HuH-7.5 (cell line): ENCODE data around the gene TNS3.

Experiments used
- DNase-seq: peaks from one replicate; pipeline ENCODE4 v3.0.0; 2011; ENCODE audit warnings: low spot score

The TNS3 gene

DNA sequence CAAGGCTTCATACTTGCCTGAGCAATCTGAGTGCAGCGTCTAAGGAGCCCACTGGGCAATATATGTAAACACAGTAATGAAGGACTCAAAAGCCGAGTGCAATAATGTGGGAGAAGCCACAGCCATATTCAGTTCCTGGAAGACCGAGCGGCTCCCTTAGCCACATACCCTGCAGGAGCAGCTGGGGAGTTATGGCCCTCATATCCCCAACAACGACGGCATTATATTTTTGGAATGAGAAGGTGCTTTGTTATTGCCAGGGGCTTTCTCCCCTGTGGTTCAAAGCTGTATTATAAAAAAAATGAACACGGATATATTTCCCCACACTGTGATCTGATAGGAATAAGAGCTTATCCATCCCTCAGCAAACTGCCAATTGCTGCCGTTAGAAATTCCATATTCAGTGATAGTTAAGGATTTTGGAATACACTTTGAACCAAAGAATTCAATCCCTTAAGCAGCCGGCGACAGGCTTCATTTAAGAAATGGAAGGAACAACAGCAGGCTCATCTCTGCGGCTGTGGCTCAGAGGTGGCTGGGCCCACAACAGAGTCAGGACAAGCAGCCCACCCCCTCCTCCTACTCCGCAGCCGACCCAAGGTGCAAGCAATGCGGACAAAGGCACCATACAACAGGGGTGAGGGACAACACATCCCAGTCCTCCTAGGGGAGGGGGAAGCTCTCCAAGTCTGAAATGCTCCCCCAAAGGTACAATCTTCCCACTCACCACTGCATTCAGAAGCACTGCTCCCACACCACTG, 77.2 kb downstream of the TNS3 start:
- DNase-seq = no peak

DNA sequence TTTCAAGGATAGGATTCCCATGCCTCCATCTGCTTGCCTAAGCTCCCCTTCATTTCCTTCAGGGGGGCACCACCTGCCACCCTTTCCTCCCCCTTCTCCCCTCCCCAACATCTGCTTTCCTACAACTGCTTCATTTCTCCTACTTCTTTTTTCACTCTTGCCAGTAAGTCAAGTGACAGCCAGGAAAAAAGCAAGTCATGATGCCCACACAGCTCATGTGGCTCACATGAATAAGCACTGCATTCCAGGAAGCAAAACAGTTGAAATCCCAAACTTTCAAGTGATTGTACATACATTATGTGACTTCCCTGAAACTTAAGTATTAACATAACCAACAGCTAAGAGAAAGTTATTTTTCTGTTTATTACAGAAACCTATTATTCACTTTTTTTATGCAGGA, 78.6 kb downstream of the TNS3 start:
- no peak for DNase-seq

DNA sequence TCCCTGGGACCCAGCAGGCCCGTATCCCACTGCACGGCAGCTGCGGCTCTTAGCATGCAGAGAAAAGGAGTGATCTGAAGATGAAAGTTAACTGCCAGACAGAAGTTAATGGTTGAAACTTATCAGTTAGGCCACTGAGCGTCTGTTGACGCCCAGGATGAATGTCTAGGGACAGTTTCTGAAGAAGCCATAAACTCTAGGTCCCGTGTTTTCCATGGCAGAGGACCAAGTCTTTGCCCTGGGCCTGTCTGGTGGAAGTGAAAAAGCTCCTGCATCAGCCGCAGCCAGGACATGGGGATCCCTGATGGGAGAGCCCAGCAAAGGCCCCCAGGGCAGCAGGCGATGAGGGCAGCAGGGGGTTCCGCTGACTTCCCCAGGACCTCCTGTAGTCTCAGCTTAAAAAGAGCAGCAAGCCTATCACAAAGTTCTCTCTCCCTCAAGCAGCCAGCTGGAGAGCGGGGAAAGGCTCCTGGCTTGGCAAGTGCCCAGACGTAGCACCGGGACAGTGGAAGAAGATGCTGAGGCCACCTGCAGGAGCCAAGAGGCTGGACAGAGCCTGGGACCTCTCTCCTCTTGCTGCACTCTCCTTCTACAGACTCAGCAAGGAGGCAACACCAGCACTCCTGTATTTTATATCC, 79.6 kb downstream of the TNS3 start:
- no peak for DNase-seq

DNA sequence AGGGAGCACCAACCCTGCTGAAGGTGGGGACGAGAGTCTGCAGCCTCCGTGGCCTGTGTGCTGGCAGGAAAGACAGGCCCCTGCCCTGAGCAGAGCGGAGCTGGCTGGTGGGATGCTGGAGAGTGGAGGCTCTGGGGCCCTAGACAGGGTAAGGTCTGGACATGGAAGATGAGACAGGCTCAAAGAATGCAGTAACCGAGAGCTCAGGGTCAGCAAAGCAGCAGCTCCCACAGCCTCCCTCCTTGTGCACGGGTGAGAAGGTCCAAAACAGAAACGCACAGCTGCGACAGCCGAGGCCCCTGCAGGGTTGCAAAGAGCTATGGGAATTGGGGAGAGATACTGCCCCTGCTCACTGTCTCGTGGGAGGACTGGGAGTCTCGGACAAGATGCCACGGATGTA, 80.5 kb downstream of the TNS3 start:
- DNase-seq = no peak

DNA sequence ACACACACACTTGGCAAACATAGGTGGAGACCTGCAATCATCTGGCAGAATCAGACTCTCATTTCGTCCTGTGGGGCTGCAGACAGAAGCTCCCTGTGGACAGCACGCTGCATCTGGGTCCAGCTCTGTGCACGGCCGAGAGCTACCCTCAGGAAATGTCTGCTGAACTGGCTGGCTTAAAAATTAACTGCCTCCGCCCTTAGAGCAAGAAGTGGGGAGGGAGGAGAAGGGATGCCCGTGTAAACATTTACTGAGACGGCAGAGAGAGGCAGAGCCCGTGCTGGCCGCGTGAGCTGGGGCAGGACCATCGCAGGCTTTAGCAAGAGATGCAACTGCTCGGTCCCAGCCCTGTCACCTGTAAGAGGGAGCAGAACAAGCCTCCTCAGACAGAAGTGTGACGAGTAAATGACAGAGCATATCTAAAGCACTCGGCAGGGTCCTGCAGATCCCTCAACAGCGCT, 81.8 kb downstream of the TNS3 start:
- peak; percentile 55 for DNase-seq

GRCh38 chr7:47498229-47499056, 83.5 kb downstream of the TNS3 start:
- DNase-seq = peak; percentile 69

GRCh38 chr7:47497367-47498096, 84.4 kb downstream of the TNS3 start:
- DNase-seq = no peak

GRCh38 chr7:47496666-47497065, 85.2 kb downstream of the TNS3 start:
- no peak for DNase-seq

DNA sequence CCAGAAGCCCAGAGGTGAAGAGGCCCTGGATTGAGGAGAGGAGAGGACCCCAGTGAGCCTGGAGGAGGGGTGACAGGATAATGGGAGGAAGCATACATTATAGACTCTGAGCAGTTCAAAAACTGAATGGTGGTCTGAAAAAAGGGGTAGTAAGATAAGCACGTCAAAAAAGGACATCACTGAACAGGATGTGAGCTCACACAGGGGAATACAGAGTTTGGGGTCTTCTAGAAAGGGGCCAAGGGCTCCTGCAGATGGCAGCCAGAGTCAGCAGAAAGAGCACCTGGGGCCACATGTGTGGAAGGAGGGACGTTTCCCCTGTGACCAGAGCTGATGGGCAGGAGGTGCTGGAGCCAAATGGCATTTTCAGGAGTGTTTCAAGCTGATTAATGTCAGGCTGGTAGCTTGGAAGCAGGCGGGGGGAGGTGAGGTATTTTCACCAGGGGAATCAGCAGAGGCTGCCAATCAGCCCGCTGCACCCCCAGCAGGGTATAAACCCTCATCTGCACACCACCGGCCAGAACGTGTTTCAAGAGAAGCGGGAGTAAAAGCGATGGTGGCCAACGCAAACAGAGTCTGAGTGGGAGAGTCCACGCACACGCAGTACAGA, 85.8 kb downstream of the TNS3 start:
- no peak for DNase-seq

- DNase-seq = no peak
Observed at GRCh38 chr7:47493976-47494911, 87.7 kb downstream of the TNS3 start.

DNA sequence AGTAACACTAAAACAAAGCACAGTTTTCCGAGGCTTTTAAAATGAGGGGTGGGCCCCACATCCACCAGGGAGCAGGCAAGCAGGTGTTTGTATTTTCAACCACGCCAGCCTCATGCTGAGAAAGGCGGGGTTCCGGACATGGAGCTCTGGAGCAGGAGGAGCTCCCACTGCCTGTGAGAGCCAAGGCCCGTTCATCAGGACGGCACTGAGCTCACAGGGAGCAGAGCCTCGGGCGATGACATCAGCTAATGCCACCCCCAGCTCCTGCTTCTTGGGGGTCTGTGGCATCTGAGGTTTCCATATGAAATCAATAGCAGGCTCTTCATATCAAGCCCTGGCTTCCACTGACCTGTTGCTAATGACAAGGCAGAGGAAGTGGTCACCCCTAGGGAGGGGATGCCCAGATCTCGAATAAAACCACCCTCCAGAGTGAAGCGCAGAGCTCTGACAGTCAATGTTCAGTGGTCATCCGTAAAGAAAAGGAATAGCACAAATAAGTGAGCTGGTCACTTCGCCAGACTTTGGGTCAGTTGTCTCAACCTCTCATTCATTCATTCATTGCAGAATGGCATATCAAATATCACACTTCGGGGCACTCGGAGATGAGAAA, 89.1 kb downstream of the TNS3 start:
- DNase-seq = no peak

DNA sequence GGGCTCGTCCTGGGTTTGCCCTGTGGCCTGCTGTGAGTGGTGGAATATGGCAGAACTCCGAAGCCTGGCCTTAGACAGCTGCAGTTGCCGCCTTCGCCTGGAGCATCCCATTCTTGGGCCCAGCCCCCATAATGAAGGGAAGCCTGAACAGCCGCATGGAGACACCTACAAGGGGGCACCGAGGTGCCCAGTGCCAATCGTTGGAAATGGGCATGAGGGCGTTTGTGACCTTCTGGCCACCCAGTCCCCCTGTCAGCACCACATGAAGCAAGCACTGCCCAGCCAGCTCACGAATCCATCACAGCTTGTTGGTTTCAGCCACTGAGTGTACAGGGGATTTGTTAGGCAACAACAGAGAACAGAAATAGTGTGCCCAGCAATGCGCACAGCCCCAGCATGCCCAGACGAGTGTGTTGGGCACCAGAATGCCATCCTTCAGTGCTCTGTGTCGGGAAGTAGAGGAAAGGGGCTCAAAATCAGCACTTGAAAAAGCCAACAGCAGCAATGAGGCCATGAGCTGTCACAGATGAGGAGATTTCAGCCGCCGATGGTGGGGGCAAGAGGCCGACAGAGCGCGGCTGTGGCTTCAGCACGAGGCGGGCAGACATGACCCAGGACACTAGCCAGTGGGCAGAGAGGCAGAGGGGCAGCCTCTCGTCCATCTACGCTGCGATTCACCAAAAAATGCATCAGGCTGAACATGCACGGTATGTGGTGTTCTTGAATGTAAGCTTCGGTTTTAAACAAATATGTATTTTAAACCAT, 91.2 kb downstream of the TNS3 start:
- DNase-seq = no peak

GRCh38 chr7:47489624-47490023, 92.3 kb downstream of the TNS3 start:
- no peak for DNase-seq

DNA sequence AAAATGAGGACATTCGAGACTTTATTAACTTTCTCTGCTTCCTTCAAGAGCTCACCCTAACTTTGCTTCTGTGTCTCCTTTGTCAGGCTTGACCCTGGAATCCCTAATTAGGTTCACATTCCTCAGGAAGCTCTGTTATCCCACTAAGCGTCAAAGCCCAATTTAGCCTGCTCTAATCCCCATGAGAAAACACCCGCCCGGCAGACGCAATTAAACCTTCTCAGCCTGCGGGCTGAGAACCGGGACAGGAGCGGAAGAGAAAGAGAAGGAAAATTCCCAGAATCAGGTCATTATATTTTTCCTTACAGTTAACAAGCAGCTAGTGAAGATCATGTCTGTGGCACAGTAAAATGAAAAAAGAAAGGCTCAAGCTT, 93.0 kb downstream of the TNS3 start:
- DNase-seq = no peak

DNA sequence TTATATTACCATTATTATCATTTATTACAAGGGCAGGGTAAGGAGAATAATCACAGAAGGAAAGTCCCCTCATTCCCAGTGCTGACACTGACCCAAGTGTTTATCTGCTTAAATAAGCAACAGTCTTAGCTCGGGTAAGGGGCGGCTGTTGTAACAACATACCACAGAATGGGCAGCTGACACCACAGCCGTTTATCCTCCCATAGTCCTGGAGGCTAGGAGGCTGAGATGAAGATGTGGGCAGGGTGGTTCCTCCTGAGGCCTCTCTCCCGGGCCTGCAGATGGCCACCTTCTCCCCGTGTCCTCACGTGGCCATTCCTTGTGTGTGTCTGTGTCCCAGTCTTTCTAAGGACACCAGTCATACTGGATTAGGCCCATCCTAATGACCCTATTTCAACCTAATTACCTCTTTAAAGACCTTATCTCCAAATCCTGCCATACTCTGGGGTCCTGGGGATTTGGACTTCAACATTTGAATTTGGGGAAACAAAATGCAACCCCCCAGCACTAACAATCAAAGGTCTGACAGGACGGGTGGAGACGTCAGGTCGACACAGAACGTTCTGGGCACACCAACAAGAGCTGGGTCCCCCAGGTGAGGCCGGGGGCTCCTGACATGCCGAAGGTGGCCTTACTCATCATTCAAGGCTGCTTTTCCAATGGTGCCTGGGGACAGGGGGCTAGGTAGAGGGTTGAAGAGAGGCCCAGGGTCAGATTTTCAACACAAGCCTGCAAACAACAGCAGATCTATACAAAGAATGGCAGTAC, 93.5 kb downstream of the TNS3 start:
- no peak for DNase-seq

GRCh38 chr7:47485640-47486435, 96.1 kb downstream of the TNS3 start:
- DNase-seq = no peak

GRCh38 chr7:47484923-47485639, 96.8 kb downstream of the TNS3 start:
- DNase-seq = no peak
